Loucy (cell line): ENCODE results near the gene DNAH7.

ENCODE experiments used
- CTCF ChIP-seq: fragments of 200-600 bp; sonication (generic); conservative IDR thresholded peaks from 2 replicates; pipeline ENCODE4 v1.5.1; 2014; ENCODE audit warnings: mild to moderate bottlenecking, antibody characterized with exemption, low read length
- EZH2phosphoT487 ChIP-seq: fragments of 200-600 bp; IDR thresholded peaks from 2 replicates; pipeline ENCODE4 v1.6.1; 2018; ENCODE audit warnings: antibody characterized with exemption, mild to moderate bottlenecking, moderate library complexity, borderline replicate concordance

GRCh38 chr2:195709901-195710806 is 358.5 kb downstream of the DNAH7 start:
- TF ChIP-seq CTCF (no peak), EZH2phosphoT487 (no peak)
